ENCODE measurements around the gene SLC25A23. TPM values are rescaled to one million over a fixed set of nuclear protein-coding genes. Genes with fewer than 3 reads are reported as not detected.
"Not testable (repeated sequence)": the region's sequence is repeated elsewhere in the genome, so short reads cannot be mapped to it uniquely, and the experiment has no call there.

SLC25A23 gene
- polyA plus RNA-seq, 1 donor, result 70.8 TPM

GRCh38 chr19:6458695-6459261 lies 814 bp downstream of the SLC25A23 start:
- no peak for DNase-seq

GRCh38 chr19:6457958-6458694 lies 1.5 kb downstream of the SLC25A23 start:
- no peak for DNase-seq

GRCh38 chr19:6455924-6456323 lies 3.7 kb downstream of the SLC25A23 start:
- DNase-seq, result no peak

GRCh38 chr19:6453951-6454565 lies 5.5 kb downstream of the SLC25A23 start:
- DNase-seq, result no peak

GRCh38 chr19:6452899-6453298 lies 6.7 kb downstream of the SLC25A23 start:
- DNase-seq, result no peak

GRCh38 chr19:6452223-6452614 lies 7.4 kb downstream of the SLC25A23 start:
- no peak for DNase-seq

- no peak for DNase-seq
Observed at GRCh38 chr19:6451583-6452222, 7.9 kb downstream of the SLC25A23 start.

GRCh38 chr19:6450166-6450565 lies 9.4 kb downstream of the SLC25A23 start:
- no peak for DNase-seq

GRCh38 chr19:6448045-6448444 lies 11.5 kb downstream of the SLC25A23 start:
- DNase-seq, result no peak

- no peak for DNase-seq
Observed at GRCh38 chr19:6446452-6446851, 13.1 kb downstream of the SLC25A23 start.

- no peak for DNase-seq
Observed at GRCh38 chr19:6443986-6444385, 15.6 kb downstream of the SLC25A23 start.

GRCh38 chr19:6442087-6442688 lies 17.4 kb downstream of the SLC25A23 start:
- no peak for DNase-seq

GRCh38 chr19:6440905-6441304 lies 18.7 kb downstream of the SLC25A23 start:
- no peak for DNase-seq

- DNase-seq, result no peak
Observed at GRCh38 chr19:6439743-6440142, 19.8 kb downstream of the SLC25A23 start.

- no peak for DNase-seq
Observed at GRCh38 chr19:6433663-6434062, 25.9 kb downstream of the SLC25A23 start, which contains the start of gene SLC25A41. Gene SLC25A41, minus strand, starts transcription at chr19:6433763. Its CDS starts 70 bp downstream, at chr19:6433693.

GRCh38 chr19:6433165-6433564 lies 26.4 kb downstream of the SLC25A23 start:
- DNase-seq, result no peak

GRCh38 chr19:6431891-6432290 lies 27.7 kb downstream of the SLC25A23 start:
- no peak for DNase-seq

GRCh38 chr19:6429419-6430221 lies 30.0 kb downstream of the SLC25A23 start:
- no peak for DNase-seq

- not testable (repeated sequence) for DNase-seq
Observed at GRCh38 chr19:6428692-6429418, 30.7 kb downstream of the SLC25A23 start.

- DNase-seq, result no peak
Observed at GRCh38 chr19:6427131-6427530, 32.5 kb downstream of the SLC25A23 start.

Data from left kidney (tissue), 2 donors.